ENCODE results near the gene ZNF654. TPM values are rescaled to one million over a fixed set of nuclear protein-coding genes. Genes with fewer than 3 reads are reported as not detected.

Gene ZNF654
- total RNA-seq, 1 experiment from 2014 or later, result 6.8 TPM

GRCh38 chr3:88033079-88033478, 26.0 kb upstream of the ZNF654 start:
- BruUV-seq (replicated peaks), result no TSS peak
- CTCF ChIA-PET, result no interaction called here
- intact Hi-C loops (cut with micrococcal nuclease; ENCODE audit: unreplicated experiment), result no loop called here

GRCh38 chr3:88033808-88034207, 25.2 kb upstream of the ZNF654 start:
- no peaks in the 10 kb centered on the region for H3K36me3 Mint-ChIP-seq (ENCODE audit: insufficient read depth, unreplicated experiment)
- H3K36me3 ChIP-seq (ENCODE audit: control insufficient read depth, insufficient read depth, low read length), result no peaks in the 10 kb centered on the region
- H3K9me3 Mint-ChIP-seq (ENCODE audit: unreplicated experiment), result no peaks in the 10 kb centered on the region
- no peaks in the 10 kb centered on the region for H3K4me1 ChIP-seq
- no peak for TF ChIP-seq CTCF (IDR thresholded peaks at IDR 0.05; ENCODE audit: insufficient read depth in 1 of 2, low read depth in 1 of 2, low read length in 1 of 2, severe bottlenecking in 1 of 2, unreplicated experiment in 1 of 2)
- no TSS peak for BruUV-seq (replicated peaks)
- H3K27me3 ChIP-seq (replicated peaks; ENCODE audit: control insufficient read depth, insufficient read depth, low read length), result no peaks in the 10 kb centered on the region
- no peak overlapping the region for H3K4me3 ChIP-seq (ENCODE audit: low read depth, low read length)
- H3K9me3 ChIP-seq, result no peaks in the 10 kb centered on the region
- H3K27ac Mint-ChIP-seq (ENCODE audit: unreplicated experiment), result no peak overlapping the region
- ChIA-PET POLR2A (no interaction called here), CTCF (no interaction called here)
- intact Hi-C loops (cut with micrococcal nuclease; ENCODE audit: unreplicated experiment), result no loop called here
- no peak for DNase-seq
- H3K4me1 Mint-ChIP-seq (ENCODE audit: low read depth, unreplicated experiment), result peaks cover 6% of the 10 kb centered on the region
- H3K4me3 Mint-ChIP-seq (ENCODE audit: unreplicated experiment), result no peak overlapping the region
- H3K27me3 Mint-ChIP-seq (ENCODE audit: insufficient read depth, unreplicated experiment), result peaks cover 7% of the 10 kb centered on the region

More at GRCh38 chr3:88033079-88033478, 26.0 kb upstream of the ZNF654 start:
- Histone ChIP-seq H3K4me3 (ENCODE audit: low read depth, low read length) (no peak overlapping the region), H3K27me3 (replicated peaks; ENCODE audit: control insufficient read depth, insufficient read depth, low read length) (no peaks in the 10 kb centered on the region), H3K9me3 (no peaks in the 10 kb centered on the region), H3K36me3 (ENCODE audit: control insufficient read depth, insufficient read depth, low read length) (no peaks in the 10 kb centered on the region), H3K4me1 (no peaks in the 10 kb centered on the region)
- peaks cover 6% of the 10 kb centered on the region for H3K4me1 Mint-ChIP-seq (ENCODE audit: low read depth, unreplicated experiment)
- POLR2A ChIA-PET, result no interaction called here
- no peak overlapping the region for H3K4me3 Mint-ChIP-seq (ENCODE audit: unreplicated experiment)
- H3K9me3 Mint-ChIP-seq (ENCODE audit: unreplicated experiment), result no peaks in the 10 kb centered on the region
- H3K36me3 Mint-ChIP-seq (ENCODE audit: insufficient read depth, unreplicated experiment), result no peaks in the 10 kb centered on the region
- no peak for DNase-seq
- no peak for TF ChIP-seq CTCF (IDR thresholded peaks at IDR 0.05; ENCODE audit: insufficient read depth in 1 of 2, low read depth in 1 of 2, low read length in 1 of 2, severe bottlenecking in 1 of 2, unreplicated experiment in 1 of 2)
- peaks cover 7% of the 10 kb centered on the region for H3K27me3 Mint-ChIP-seq (ENCODE audit: insufficient read depth, unreplicated experiment)
- H3K27ac Mint-ChIP-seq (ENCODE audit: unreplicated experiment), result no peak overlapping the region

- intact Hi-C loops (cut with micrococcal nuclease; ENCODE audit: unreplicated experiment), result no loop called here
- Histone ChIP-seq H3K9me3 (no peaks in the 10 kb centered on the region), H3K36me3 (ENCODE audit: control insufficient read depth, insufficient read depth, low read length) (no peaks in the 10 kb centered on the region), H3K4me1 (no peaks in the 10 kb centered on the region), H3K27me3 (replicated peaks; ENCODE audit: control insufficient read depth, insufficient read depth, low read length) (no peaks in the 10 kb centered on the region), H3K4me3 (ENCODE audit: low read depth, low read length) (no peak overlapping the region)
- no peak for TF ChIP-seq CTCF (IDR thresholded peaks at IDR 0.05; ENCODE audit: insufficient read depth in 1 of 2, low read depth in 1 of 2, low read length in 1 of 2, severe bottlenecking in 1 of 2, unreplicated experiment in 1 of 2)
- H3K27ac Mint-ChIP-seq (ENCODE audit: unreplicated experiment), result no peak overlapping the region
- BruUV-seq (replicated peaks), result no TSS peak
- no peak overlapping the region for H3K4me3 Mint-ChIP-seq (ENCODE audit: unreplicated experiment)
- H3K9me3 Mint-ChIP-seq (ENCODE audit: unreplicated experiment), result no peaks in the 10 kb centered on the region
- POLR2A ChIA-PET, result no interaction called here
- no peak for DNase-seq
- peaks cover 5% of the 10 kb centered on the region for H3K27me3 Mint-ChIP-seq (ENCODE audit: insufficient read depth, unreplicated experiment)
- CTCF ChIA-PET, result no interaction called here
- H3K36me3 Mint-ChIP-seq (ENCODE audit: insufficient read depth, unreplicated experiment), result no peaks in the 10 kb centered on the region
- H3K4me1 Mint-ChIP-seq (ENCODE audit: low read depth, unreplicated experiment), result peaks cover 6% of the 10 kb centered on the region
Measured at GRCh38 chr3:88034491-88035275, 24.4 kb upstream of the ZNF654 start.
